ENCODE data around the gene FILIP1L. TPM values are rescaled to one million over a fixed set of nuclear protein-coding genes. Genes with fewer than 3 reads are reported as not detected.

Gene FILIP1L
- total and polyA plus RNA-seq, 2 of the 4 experiments (the other 2 are of a cell fraction), result 11.5 to 19.9 TPM

DNA sequence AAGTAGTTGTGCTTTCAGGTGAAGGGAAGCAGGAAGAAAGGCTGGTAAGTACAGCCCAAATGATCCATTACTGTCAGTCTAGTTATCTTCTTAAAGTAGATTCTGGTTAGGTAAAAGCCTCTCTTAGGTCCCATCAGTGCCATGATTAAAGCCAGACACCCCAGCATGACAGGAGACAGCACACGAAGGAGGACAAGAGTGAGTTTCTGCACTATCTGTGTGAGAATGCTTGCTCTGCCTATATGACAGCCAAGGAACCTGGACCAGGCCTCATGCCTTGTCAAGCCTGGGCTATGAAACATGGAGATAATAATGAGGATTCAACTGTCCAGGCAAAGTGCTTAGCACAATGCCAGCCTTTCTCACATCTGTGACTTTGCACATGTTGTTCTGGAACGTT, 13.5 kb upstream of the FILIP1L start:
- intact Hi-C loops (cut with micrococcal nuclease) (no loop called here), in situ Hi-C loops (cut with MboI; ENCODE audit: low sequenced_read_pairs) (no loop called here), dilution Hi-C loops (cut with HindIII; ENCODE audit: low sequenced_read_pairs, unreplicated experiment) (no loop called here)
- WGBS, 2 experiments (ENCODE audit: extremely low coverage in 2 of 2, insufficient read length in 1 of 2), result no CpG with 5 or more reads among the region's 2 CpGs
- ChIA-PET CTCF (no interaction called here), POLR2A (ENCODE audit: unreplicated experiment) (no interaction called here)
- no peak overlapping the region for H2BK5ac ChIP-seq (ENCODE audit: low read depth, low read length, poor library complexity, severe bottlenecking)
- H3K27ac ChIP-seq (ENCODE audit: insufficient read depth, low read length), result no peak overlapping the region
- H2AFZ ChIP-seq (replicated peaks; ENCODE audit: low read length, poor library complexity), result no peak overlapping the region
- no peak overlapping the region for H4K8ac ChIP-seq (ENCODE audit: low read depth in 2 of 2, low read length in 2 of 2)
- no peaks in the 10 kb centered on the region for H4K20me1 ChIP-seq (ENCODE audit: insufficient read depth, low read length)
- no peak for ATAC-seq (ENCODE audit: low read depth)
- H2AK5ac ChIP-seq (ENCODE audit: low read depth, low read length), result no peak overlapping the region
- H3K14ac ChIP-seq (replicated peaks; ENCODE audit: low read depth, low read length), result peak overlapping the region; percentile 7; the same call in 1 of the 2 replicates
- no peak overlapping the region for H3K56ac ChIP-seq (ENCODE audit: extremely low read depth, insufficient read depth, low read length)
- H3K9me3 ChIP-seq (ENCODE audit: control insufficient read depth, insufficient read depth, low read length), result no peaks in the 10 kb centered on the region
- TF ChIP-seq MAZ (IDR thresholded peaks at IDR 0.05; ENCODE audit: borderline replicate concordance, low read depth, low read length), result no peak
- TF ChIP-seq SMC3 (IDR thresholded peaks at IDR 0.05; ENCODE audit: low read depth, low read length), result no peak
- TF ChIP-seq BHLHE40 (IDR thresholded peaks at IDR 0.05; ENCODE audit: low read depth, low read length), result no peak
- no peak for TF ChIP-seq MXI1 (IDR thresholded peaks at IDR 0.05; ENCODE audit: borderline replicate concordance, low read depth, low read length)
- TF ChIP-seq CEBPB (IDR thresholded peaks at IDR 0.05; ENCODE audit: low read depth, low read length), result no peak
- TF ChIP-seq POLR2A (IDR thresholded peaks at IDR 0.05; ENCODE audit: low read depth, low read length), result no peak
- no peak for TF ChIP-seq NFE2L2 (IDR thresholded peaks at IDR 0.05; ENCODE audit: low read depth, low read length)
- no peak for TF ChIP-seq RFX5 (IDR thresholded peaks at IDR 0.05; ENCODE audit: low read depth, low read length)
- TF ChIP-seq CHD1 (IDR thresholded peaks at IDR 0.05; ENCODE audit: low read depth, low read length), result no peak
- TF ChIP-seq MAFK (IDR thresholded peaks at IDR 0.05; ENCODE audit: low read depth, low read length), result no peak
- TF ChIP-seq, protein P1, sequence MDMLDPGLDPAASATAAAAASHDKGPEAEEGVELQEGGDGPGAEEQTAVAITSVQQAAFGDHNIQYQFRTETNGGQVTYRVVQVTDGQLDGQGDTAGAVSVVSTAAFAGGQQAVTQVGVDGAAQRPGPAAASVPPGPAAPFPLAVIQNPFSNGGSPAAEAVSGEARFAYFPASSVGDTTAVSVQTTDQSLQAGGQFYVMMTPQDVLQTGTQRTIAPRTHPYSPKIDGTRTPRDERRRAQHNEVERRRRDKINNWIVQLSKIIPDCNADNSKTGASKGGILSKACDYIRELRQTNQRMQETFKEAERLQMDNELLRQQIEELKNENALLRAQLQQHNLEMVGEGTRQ (IDR thresholded peaks at IDR 0.05; ENCODE audit: low read depth, low read length), result no peak
- no peak for TF ChIP-seq RCOR1 (IDR thresholded peaks at IDR 0.05; ENCODE audit: insufficient replicate concordance, low read length)
- TF ChIP-seq, protein P2, sequence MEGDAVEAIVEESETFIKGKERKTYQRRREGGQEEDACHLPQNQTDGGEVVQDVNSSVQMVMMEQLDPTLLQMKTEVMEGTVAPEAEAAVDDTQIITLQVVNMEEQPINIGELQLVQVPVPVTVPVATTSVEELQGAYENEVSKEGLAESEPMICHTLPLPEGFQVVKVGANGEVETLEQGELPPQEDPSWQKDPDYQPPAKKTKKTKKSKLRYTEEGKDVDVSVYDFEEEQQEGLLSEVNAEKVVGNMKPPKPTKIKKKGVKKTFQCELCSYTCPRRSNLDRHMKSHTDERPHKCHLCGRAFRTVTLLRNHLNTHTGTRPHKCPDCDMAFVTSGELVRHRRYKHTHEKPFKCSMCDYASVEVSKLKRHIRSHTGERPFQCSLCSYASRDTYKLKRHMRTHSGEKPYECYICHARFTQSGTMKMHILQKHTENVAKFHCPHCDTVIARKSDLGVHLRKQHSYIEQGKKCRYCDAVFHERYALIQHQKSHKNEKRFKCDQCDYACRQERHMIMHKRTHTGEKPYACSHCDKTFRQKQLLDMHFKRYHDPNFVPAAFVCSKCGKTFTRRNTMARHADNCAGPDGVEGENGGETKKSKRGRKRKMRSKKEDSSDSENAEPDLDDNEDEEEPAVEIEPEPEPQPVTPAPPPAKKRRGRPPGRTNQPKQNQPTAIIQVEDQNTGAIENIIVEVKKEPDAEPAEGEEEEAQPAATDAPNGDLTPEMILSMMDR (conservative IDR thresholded peaks at IDR 0.05; ENCODE audit: low read depth, low read length), result no peak
- no peak for TF ChIP-seq ELK1 (IDR thresholded peaks at IDR 0.05; ENCODE audit: borderline replicate concordance, low read depth, low read length)
- no peak for TF ChIP-seq FOS (IDR thresholded peaks at IDR 0.05; ENCODE audit: low read depth, low read length)
- TF ChIP-seq RAD21 (IDR thresholded peaks at IDR 0.05; ENCODE audit: low read length), result no peak
- no peak overlapping the region for H3K18ac ChIP-seq (ENCODE audit: low read depth, low read length)
- no peak overlapping the region for H2BK20ac ChIP-seq (ENCODE audit: low read depth, low read length)
- H4K5ac ChIP-seq (ENCODE audit: low read depth, low read length), result no peak overlapping the region
- H3K9ac ChIP-seq (ENCODE audit: low read depth, low read length), result no peak overlapping the region
- no peak overlapping the region for H3K4ac ChIP-seq (ENCODE audit: low read depth, low read length)
- H3K9me1 ChIP-seq (ENCODE audit: insufficient read depth, low read length), result peaks cover 3% of the 10 kb centered on the region; the same call in 1 of the 2 replicates
- H2BK15ac ChIP-seq (ENCODE audit: low read depth, low read length), result no peak overlapping the region
- H2BK120ac ChIP-seq (ENCODE audit: low read depth, low read length), result no peak overlapping the region
- H4K91ac ChIP-seq (ENCODE audit: insufficient read depth, low read depth, low read length), result 0 out of 2 replicates have a peak overlapping the region, but pooled peaks have one; percentile 3
- H3K27me3 ChIP-seq (ENCODE audit: control insufficient read depth, insufficient read depth, low read length), result no peaks in the 10 kb centered on the region
- H3K79me1 ChIP-seq (ENCODE audit: low read depth in 1 of 2, low read length in 2 of 2), result no peaks in the 10 kb centered on the region
- H3K4me1 ChIP-seq (ENCODE audit: control insufficient read depth, insufficient read depth, low read length), result peaks cover 4% of the 10 kb centered on the region; the same call in 1 of the 2 replicates
- H3K23ac ChIP-seq (ENCODE audit: low read depth, low read length), result no peak overlapping the region
- no TSS peak for BruUV-seq (replicated peaks)
- no peak overlapping the region for H2AK9ac ChIP-seq (replicated peaks; ENCODE audit: low read depth, low read length, poor library complexity)
- no peak for DNase-seq
- no peak overlapping the region for H3K4me2 ChIP-seq (ENCODE audit: low read depth, low read length)
- no peak overlapping the region for H3K4me3 ChIP-seq (ENCODE audit: insufficient read depth, low read depth, low read length)
- H3K36me3 ChIP-seq (ENCODE audit: control insufficient read depth, insufficient read depth, low read length), result no peaks in the 10 kb centered on the region

Measured in IMR-90 (cell line).